Hematopoietic multipotent progenitor cell (in vitro differentiated cells): Measurements from ENCODE around the gene PDLIM7. TPM values are rescaled to one million over a fixed set of nuclear protein-coding genes. Genes with fewer than 3 reads are reported as not detected.

Experiments
- total RNA-seq: library from RNA; depleted of rRNA; stranded (reverse); fragments of >200 nt; gene quantifications from one replicate; pipeline ENCODE4 v1.2.3, GENCODE V29; 2012

Gene PDLIM7
- total RNA-seq, 1 donor = 21.3 TPM

Other genes with a start within 250 kb of the PDLIM7 start
- 32.6 TPM for gene RAB24, start 193.9 kb downstream of the PDLIM7 start, total RNA-seq
- 105 TPM for gene PRELID1, start 193.8 kb downstream of the PDLIM7 start, total RNA-seq
- 11.0 TPM for gene MXD3, start 185.7 kb downstream of the PDLIM7 start, total RNA-seq
- gene LMAN2, start 145.9 kb downstream of the PDLIM7 start, total RNA-seq = 423 TPM
- gene RGS14, start 139.7 kb downstream of the PDLIM7 start, total RNA-seq = 46.0 TPM
- under 0.01 TPM for gene SLC34A1, start 113.2 kb downstream of the PDLIM7 start, total RNA-seq
- not detected for gene PFN3, start 96.9 kb downstream of the PDLIM7 start, total RNA-seq
- gene F12, start 88.0 kb downstream of the PDLIM7 start, total RNA-seq = 3.2 TPM
- gene GRK6, start 70.9 kb downstream of the PDLIM7 start, total RNA-seq = 98.0 TPM
- 30.7 TPM for gene PRR7, start 50.8 kb downstream of the PDLIM7 start, total RNA-seq
- gene DBN1, start 24.0 kb downstream of the PDLIM7 start, total RNA-seq = 28.5 TPM
- gene DOK3, start 12.2 kb upstream of the PDLIM7 start, total RNA-seq = 57.1 TPM
- 166 TPM for gene DDX41, start 19.4 kb upstream of the PDLIM7 start, total RNA-seq
- gene FAM193B, start 57.0 kb upstream of the PDLIM7 start, total RNA-seq = 35.5 TPM
- gene TMED9, start 94.6 kb upstream of the PDLIM7 start, total RNA-seq = 67.9 TPM
- 38.0 TPM for gene B4GALT7, start 102.5 kb upstream of the PDLIM7 start, total RNA-seq